ENCODE results near the gene TYMP.

The TYMP gene

DNA sequence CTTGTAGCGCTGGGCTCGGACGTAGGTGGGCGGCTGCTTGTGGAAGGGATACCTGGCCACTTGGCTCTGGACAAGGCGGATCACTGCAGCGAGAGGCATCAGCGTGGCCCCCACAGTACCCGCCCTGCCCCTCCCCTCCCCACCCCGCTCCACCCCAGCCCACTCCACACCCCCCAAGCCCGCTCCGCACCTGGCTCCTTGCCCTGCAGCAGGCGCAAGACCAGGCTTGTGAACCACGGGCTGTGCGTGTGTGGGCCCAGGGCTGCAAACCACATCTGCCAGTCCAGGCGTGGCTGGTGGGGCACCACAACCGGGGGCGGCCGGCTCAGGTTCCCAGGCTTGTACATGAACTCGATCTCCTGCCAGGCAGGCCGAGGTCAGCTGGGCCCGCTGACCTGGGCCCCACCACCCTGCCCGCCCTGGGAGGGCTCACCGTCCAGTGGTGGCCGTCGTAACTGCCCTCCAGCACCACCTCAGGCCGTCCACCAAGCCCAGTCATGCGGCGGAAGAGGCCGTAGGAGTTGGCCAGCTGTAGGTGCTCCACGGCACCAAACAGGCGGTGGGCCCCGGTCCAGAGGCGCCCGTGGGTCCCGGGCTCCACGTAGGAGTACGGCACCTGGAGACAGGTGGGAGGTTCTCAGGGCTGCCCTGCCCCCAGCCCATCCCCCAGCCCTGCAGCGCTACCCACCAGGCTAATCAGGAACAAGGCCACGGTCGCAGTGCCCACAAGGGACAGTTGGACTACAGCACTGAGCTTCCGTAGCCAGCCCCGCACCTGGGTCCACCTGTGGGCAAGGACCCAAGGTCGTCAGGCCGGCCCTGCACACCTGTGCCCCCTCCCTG, 25.2 kb downstream of the TYMP start:
- peak; percentile 15 for DNase-seq

GRCh38 chr22:50503475-50504145, 26.2 kb downstream of the TYMP start:
- DNase-seq, result no peak

GRCh38 chr22:50502628-50503474, 27.0 kb downstream of the TYMP start:
- DNase-seq, result no peak

GRCh38 chr22:50502096-50502495, 27.7 kb downstream of the TYMP start:
- DNase-seq, result no peak

DNA sequence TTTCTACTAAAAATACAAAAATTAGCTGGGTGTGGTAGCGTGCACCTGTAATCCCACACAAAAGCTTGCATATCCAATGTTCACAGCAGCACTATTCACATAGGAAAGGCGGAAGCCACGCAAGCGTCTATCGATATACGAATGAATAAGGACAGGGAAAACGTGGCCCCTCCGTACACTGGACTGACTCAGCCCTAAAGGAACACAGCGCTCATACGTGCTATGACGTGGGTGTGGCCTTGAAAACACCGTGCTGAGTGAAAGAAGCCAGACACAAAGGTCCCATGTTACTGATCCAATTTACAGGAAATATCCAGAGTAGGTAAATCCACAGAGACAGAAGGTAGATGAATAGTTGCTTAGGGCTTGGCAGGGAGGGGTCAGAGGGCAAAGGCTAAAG, 29.4 kb downstream of the TYMP start:
- no peak for DNase-seq

GRCh38 chr22:50498322-50498890, 31.4 kb downstream of the TYMP start:
- peak; percentile 78 for DNase-seq

GRCh38 chr22:50497093-50497492, 32.7 kb downstream of the TYMP start:
- DNase-seq, result no peak

GRCh38 chr22:50490531-50491308, 39.1 kb downstream of the TYMP start:
- no peak for DNase-seq

GRCh38 chr22:50489363-50490243, 40.2 kb downstream of the TYMP start:
- DNase-seq, result no peak

- no peak for DNase-seq
Measured at GRCh38 chr22:50488886-50489285, 40.9 kb downstream of the TYMP start.

DNA sequence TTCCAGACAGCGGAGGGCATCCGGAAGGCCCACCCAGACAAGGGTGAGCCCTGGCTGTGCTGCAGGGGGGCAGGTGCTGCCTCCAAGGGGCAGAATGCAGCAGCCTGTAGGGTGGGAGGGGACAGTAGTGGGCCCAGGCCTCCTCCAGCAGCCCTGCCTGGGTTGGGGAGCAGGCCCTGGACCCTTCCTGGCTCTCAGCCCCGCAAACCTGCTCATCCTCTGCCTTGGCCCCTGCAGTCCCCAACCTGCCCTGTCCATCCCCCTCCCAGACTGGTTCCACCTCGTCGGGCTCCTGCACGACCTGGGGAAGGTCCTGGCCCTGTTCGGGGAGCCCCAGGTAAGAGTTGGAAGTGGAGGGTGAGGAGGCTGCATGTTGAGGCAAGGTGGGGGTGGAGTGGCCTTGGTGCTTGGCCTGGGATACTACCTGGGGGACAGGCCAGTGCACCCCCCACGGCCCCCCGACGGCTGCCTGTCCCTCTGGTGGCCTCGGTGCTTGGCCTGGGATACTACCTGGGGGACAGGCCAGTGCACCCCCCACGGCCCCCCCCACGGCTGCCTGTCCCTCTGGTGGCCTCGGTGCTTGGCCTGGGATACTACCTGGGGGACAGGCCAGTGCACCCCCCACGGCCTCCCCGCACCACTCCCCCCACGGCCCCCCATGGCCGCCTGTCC, 41.7 kb downstream of the TYMP start:
- no peak for DNase-seq

- DNase-seq, result no peak
Measured at GRCh38 chr22:50487290-50488005, 42.4 kb downstream of the TYMP start.

GRCh38 chr22:50486561-50487289, 43.1 kb downstream of the TYMP start, which contains the start of gene MIOX:
Gene MIOX, plus strand, starts transcription at chr22:50486859. Its CDS starts 39 bp downstream, at chr22:50486898.
- no peak for DNase-seq

DNA sequence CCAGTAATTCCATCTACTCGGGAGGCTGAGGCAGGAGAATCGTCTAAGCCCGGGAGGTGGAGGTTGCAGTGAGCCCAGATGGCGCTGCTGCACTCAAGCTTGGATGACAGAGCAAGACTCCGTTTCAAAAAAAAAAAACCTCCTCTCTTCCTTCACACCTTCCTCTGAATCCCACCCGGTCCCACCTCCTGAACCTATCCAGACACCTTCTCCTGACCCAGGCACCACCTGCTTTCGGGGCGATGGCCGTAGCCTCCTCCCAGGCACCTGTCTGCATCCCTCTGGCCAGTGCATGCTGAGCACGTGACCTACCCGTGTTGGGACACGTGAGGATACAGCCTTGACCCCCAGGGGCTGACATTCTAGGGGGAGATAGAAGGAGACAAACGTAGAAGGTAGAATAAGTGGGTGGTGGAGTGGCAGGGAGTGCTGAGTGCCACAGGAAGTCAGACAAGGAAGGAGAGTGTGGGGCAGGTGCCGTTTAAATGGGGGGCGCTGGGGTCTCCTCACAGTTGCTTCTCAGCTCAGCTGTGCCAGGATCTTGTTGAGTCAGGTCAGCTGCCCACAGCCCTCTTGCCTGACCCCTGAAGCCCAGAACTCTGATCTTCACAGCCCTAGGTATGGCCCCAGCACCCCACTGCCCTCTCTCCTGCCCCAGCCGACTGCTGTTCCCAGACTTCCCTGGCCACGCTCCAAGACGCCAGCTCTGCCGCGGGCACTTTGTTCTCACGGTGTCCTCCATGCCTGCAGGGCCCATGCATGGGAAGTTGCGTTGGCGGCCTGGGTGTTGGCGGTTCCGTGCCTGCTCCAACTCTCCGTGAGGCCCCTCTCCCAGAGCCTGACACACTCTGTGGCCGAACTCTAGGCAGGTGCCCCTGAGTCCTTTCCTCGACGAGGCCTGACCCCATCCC, 44.3 kb downstream of the TYMP start:
- no peak for DNase-seq

GRCh38 chr22:50483977-50484853, 45.6 kb downstream of the TYMP start:
- DNase-seq, result no peak

DNA sequence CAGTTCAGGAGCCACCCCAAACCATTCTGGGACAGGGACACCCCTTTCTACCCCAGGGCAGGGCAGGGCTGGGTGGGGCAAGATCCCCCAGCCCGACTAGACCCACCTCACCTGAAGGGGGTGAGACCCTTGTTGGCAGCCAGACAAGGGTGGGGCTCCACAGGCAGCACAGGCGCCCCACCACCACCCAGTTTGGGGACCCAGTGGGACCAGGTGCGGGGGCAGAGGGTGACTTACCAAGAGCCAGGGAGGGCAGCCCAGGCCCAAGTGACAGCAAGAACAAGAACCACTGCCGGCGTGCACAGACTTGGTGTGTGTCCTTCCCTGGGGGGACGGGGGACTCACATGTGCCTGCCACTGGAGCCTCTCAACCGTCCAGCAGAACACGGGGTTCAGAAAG, 46.3 kb downstream of the TYMP start:
- DNase-seq, result no peak

DNA sequence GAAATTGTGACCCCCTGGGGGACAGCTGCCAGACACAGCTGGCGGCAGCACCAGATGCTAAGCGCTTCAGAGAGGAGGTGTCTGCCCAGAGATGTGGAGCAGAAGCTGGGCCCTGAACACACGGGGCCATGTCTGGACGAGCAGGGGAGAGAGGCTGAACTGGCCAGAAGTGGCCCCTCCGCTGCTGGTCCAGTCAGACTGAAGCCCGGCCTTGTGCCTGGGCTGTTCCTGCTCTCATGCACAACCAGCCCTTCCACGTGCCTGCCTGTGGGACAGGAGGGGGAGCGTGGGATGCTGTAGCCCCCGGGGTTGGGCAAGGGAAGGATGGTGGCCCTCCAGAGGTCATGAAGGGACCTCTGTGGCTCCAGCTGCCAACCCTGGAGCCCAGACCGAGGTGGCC, 46.7 kb downstream of the TYMP start:
- DNase-seq, result no peak
